HG02623 (cell line): ENCODE data around the gene NFYC.
"Not testable (repeated sequence)": the region's sequence is repeated elsewhere in the genome, so short reads cannot be mapped to it uniquely, and the experiment has no call there.

Experiments used
- ATAC-seq: cut with Tn5 transposase; IDR thresholded peaks from one replicate; pipeline ENCODE4 v1.9.1; 2021; ENCODE audit warnings: moderate library complexity; ENCODE audit not compliant: unreplicated experiment

NFYC gene

DNA sequence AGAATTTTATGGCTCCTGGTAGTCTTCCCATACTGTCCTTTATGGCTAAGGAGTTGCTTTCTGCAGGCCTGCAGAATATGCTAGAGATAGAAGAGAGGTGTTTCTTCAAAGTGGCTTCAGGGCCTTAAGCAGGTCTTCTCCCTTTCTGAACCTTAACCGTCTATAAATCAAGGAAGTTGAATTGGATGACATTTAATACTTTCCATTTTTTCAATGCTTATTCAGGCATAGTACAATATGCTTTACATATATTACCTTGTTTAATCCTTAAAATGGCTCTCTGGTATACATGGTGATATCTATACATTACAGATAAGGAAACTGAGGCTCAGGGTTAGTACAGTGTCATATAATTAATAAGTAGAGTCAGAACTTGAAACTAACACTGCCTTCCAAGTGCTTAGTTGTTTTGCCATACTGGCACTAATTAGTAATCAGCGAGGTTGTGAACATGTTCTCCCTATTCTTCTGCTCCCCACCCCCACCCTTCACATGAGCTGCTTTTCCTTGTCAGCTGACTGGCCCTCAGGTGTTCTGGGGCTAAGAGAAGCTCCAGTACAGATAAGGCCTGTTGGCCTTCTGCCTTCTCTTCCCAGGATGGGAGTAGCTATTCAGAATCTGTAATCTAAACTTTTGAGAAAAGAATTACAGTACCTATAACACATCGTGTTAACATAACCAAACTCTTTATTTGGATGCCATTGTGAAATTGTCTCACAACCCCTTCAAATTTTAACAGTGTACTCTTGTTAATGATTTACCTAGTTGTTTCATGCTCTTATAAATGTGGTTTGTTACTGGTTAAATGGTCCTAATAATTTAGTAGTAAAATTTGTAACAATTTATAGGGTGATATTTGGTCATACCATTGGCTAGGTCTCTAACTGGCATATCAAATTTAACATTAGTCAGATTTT, 13.6 kb downstream of the NFYC start:
- no peak for ATAC-seq

- no peak for ATAC-seq
These were observed 15.1 kb downstream of the NFYC start for GRCh38 chr1:40706626-40707025.

DNA sequence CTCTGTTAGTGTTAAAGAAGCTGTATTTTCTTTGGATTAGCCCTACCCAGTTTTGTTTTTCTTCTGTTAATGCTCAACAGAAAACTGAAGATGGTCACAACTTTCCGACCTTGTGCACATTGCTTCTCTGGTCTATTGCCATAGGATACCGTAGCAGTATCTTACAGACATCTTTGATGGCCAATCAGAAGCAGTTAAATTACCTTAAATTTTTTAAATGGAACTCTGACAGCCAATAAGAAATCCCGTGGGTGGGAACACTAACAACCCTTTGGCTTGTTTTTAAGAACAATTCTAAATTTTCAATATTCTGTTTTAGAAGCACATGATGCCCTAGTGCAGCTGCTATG, 17.2 kb downstream of the NFYC start:
- ATAC-seq = peak; percentile 61

DNA sequence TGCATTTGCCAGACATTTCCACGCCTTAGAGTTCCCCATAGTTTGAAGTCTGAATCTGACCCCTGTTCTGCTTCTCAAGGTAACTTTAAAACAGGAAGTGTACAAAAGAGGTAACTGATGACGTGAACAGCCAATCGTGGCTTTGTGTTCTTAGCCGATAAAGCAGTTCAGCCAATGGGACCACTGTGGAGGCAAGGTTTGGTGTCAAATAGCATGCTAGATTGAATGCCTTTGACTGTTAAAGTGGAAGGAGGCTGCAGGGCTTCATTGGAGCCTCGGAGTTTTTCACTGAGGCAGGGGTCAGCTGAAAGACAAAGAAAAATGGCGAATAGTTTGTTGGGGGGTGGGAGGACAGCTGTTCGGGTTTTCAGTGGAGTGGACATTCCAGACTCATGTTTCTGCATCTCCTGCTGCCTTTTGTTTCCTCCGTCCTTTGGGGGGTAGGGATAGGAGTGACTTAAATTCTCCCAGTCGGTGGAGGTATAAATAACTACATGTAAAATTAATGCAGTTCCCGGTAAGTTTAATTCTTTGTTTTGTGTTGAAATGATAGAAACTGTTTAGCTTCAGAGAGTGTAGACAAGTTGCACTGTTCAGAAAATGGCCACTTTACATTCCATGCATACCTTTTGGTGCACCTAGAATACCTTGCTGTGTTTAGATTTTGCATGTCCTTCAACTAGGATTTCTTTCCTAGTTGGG, 17.7 kb downstream of the NFYC start:
- peak; percentile 87 for ATAC-seq

GRCh38 chr1:40709802-40710278, 18.3 kb downstream of the NFYC start:
- no peak for ATAC-seq

DNA sequence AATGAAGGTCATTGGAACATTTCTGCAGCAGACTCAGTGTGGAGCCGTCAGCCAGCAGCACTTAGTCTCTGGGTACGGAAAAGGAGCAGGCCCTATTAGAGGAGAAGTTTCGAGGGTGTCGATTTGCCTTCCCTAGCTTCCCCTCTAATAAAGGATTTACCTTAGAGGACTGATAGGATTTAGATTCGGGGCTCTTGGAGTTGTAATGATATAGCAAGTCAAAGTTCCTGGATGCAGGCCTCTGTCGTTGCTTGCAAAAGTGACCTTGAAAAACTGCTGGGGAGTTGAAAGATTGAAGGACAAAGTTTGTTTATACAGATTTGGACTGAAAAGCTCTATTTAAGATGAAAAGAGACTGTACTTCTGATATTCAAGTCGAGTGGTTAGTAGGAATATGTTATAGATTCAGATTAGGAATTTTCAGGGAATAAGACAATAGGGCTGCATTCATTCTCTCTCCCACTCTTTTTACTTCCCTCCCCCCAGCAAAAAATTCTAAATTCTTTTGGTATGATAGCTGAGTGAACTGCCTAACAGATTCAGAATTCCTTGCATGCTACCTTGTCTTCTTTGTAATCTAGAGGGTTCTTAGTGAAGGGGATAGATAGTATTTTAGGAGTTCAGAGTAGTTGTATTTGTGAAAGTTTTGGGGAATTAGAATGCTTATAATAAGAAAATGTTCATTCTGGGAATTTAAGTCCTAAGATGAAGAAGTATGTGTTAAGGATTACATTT, 19.2 kb downstream of the NFYC start:
- ATAC-seq = no peak

- no peak for ATAC-seq
These were observed 20.2 kb downstream of the NFYC start for GRCh38 chr1:40711465-40712404.

GRCh38 chr1:40712405-40712944, 21.0 kb downstream of the NFYC start:
- no peak for ATAC-seq

- ATAC-seq = no peak
These were observed 21.5 kb downstream of the NFYC start for GRCh38 chr1:40712997-40713396.

DNA sequence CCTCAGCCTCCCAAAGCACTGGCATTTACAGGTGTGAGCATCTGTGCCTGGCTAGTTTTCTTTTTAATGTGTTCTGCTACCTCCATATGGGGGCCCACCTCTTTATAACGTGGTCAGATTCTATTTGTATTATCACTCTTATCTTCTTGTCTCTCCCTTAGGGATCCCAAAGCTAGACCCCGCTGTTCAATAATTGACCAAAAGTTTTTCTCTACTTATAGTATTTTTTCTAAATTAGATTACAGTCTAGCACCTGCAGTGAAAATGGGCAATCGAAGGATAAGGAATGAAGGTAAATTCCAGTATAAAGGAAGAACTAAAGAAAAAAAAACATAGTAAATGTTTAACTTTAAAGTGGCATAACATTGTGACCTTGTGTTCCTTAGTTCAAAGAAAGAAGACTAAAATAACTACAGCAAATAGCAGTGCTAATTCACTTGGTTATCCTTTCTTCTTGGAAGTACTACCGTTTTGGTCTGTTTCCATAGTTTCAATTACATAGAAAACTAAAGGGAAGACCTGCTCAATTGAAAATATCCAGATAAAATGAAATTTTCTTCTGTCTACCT, 24.1 kb downstream of the NFYC start:
- no peak for ATAC-seq

GRCh38 chr1:40717065-40717464, 25.6 kb downstream of the NFYC start:
- ATAC-seq = no peak

GRCh38 chr1:40717955-40718354, 26.5 kb downstream of the NFYC start:
- ATAC-seq = no peak

DNA sequence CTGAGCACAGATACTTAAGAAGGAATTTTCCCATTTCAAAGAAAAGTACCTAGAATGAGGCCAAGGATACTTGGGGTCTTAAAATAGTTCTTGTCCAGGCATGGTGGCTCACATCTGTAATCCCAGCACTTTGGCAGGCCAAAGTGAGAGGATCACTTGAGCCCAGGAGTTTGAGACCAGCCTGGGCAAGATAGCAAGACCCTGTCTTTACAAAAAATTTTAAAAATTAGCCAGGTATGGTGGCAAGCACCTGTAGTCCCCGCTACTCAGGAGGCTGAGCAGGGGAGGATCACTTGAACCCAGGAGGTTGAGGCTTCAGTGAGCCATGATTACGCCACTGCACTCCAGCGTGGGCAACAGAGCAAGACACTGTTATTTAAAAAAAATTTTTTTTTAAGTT, 29.0 kb downstream of the NFYC start:
- ATAC-seq = no peak

GRCh38 chr1:40722622-40723021, 31.1 kb downstream of the NFYC start:
- ATAC-seq = no peak

DNA sequence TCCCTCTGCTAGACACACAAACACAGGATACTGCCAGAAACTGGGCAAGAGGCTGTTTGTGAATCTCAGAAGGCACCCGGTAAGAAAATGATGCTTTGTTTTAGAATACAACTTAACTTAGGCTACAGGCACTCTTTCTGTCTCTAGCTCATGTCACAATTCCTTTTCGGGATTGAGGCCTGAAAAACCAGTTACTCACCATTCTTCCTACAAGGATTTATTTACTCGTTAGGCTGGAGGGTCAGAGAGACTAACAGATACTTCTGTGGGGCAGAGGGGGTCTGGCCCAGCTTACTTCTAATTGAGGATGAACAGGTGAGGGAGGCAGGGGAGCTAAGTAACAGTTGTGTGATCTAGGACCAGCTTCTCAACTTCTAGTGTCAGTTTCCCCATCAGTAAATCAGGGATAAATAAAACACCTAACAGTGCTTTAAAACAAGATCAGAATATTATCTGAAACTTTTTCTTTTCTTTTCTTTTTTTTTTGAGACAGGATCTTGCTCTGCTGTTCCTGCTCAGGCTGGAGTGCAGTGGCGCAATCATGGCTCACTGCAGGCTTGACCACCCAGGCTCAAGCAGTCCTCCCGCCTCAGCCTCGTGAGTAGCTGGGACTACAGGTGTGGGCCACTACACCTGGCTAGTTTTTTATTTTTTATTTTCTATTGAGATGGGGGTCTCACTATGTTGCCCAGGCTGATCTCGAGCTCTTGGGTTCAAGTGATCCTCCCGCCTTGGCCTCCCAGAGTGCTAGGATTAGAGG, 31.9 kb downstream of the NFYC start:
- no peak for ATAC-seq

DNA sequence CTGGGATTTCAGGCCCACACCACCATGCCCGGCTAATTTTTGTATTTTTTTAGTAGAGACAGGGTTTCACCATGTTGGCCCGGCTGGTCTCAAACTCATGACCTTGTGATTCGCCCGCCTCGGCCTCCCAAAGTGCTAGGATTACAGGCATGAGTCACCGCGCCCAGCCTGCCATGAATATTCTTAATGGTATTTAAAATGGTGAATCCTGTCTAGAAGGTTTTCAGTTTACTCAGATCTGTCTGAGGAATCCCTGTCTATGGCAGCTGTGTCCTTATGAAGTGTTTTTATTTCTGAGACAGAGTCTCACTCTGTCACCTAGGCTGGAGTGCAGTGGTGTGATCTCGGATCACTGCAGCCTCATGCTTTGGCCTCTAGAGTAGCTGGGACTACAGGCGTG, 36.2 kb downstream of the NFYC start:
- ATAC-seq = not testable (repeated sequence)

DNA sequence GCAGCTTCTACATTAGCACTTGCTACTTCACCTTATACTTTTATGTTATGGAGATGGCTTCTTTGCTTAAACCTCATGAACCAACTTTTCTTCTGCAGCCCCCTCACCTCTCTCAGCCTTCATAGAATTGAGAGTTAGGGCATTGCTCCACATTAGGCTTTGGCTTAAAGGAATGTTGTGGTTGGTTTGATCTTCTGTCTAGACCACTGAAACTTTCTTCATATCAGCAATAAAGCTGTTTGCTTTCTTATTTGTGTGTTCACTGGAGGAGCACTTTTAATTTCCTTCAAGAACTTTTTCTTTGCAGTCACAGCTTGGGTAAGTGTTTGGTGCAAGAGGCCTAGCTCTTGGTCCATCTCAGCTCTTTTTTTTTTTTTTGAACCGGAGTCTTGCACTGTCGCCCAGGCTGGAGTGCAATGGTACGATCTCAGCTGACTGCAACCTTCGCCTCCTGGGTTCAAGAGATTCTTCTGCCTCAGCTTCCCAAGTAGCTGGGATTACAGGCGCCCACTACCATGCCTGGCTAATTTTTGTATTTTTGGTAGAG, 37.9 kb downstream of the NFYC start:
- ATAC-seq = not testable (repeated sequence)

DNA sequence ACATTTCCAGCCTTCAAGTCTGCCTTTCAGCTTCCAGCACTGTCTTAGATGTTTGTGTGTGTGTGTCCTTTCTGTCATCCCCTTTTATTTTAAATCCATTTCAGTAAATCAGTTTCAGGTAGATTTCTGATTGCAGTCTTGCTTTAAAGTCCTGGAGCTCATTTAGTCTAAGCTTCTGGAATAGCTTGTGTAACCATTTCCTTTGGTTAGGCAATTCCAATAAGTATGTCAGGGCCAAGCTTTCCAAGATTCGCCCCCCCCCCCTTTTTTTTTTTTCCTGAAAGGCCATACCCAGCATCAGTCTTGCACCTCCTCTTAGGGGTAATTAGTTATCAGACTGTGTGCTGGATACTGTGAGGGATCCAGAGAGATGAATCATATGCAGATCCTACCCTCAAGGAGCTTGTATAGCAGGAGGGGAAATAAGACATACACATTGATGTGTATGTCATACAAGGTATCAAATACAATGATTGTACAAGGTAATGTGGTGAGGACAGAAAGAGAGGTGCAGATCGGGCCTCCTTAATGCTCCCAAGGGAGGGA, 41.3 kb downstream of the NFYC start:
- ATAC-seq = no peak
